ENCODE data around the gene WRNIP1.
A peak's percentile ranks its signal among the peaks of the same experiment; 100 is the strongest.
"Not testable (repeated sequence)": the region's sequence is repeated elsewhere in the genome, so short reads cannot be mapped to it uniquely, and the experiment has no call there.

WRNIP1 gene

GRCh38 chr6:2782825-2783187 lies 17.6 kb downstream of the WRNIP1 start:
- DNase-seq (ENCODE audit: low read depth in 2 of 2, low spot score in 1 of 2), result no peak

GRCh38 chr6:2783188-2783963 lies 18.2 kb downstream of the WRNIP1 start:
- no peak for DNase-seq (ENCODE audit: low read depth in 2 of 2, low spot score in 1 of 2)

- DNase-seq (ENCODE audit: low read depth in 2 of 2, low spot score in 1 of 2), result no peak
Measured at GRCh38 chr6:2784061-2784460, 18.9 kb downstream of the WRNIP1 start.

GRCh38 chr6:2784930-2785329 lies 19.7 kb downstream of the WRNIP1 start:
- no peak for DNase-seq (ENCODE audit: low read depth in 2 of 2, low spot score in 1 of 2)

GRCh38 chr6:2786269-2786668 lies 21.1 kb downstream of the WRNIP1 start:
- DNase-seq (ENCODE audit: low read depth in 2 of 2, low spot score in 1 of 2), result no peak

- DNase-seq (ENCODE audit: low read depth in 2 of 2, low spot score in 1 of 2), result peak in 1 of 2 donors; percentile 32
Measured at GRCh38 chr6:2790588-2791449, 25.6 kb downstream of the WRNIP1 start.

GRCh38 chr6:2791450-2791974 lies 26.3 kb downstream of the WRNIP1 start:
- no peak for DNase-seq (ENCODE audit: low read depth in 2 of 2, low spot score in 1 of 2)

GRCh38 chr6:2792330-2793110 lies 27.3 kb downstream of the WRNIP1 start:
- DNase-seq (ENCODE audit: low read depth in 2 of 2, low spot score in 1 of 2), result no peak

GRCh38 chr6:2793534-2794151 lies 28.4 kb downstream of the WRNIP1 start:
- DNase-seq (ENCODE audit: low read depth in 2 of 2, low spot score in 1 of 2), result no peak

GRCh38 chr6:2794171-2794730 lies 29.1 kb downstream of the WRNIP1 start:
- DNase-seq (ENCODE audit: low read depth in 2 of 2, low spot score in 1 of 2), result no peak

GRCh38 chr6:2795162-2795561 lies 30.0 kb downstream of the WRNIP1 start:
- DNase-seq (ENCODE audit: low read depth in 2 of 2, low spot score in 1 of 2), result no peak

GRCh38 chr6:2795956-2796355 lies 30.8 kb downstream of the WRNIP1 start:
- DNase-seq (ENCODE audit: low read depth in 2 of 2, low spot score in 1 of 2), result no peak

GRCh38 chr6:2796861-2797260 lies 31.7 kb downstream of the WRNIP1 start:
- DNase-seq (ENCODE audit: low read depth in 2 of 2, low spot score in 1 of 2), result no peak

GRCh38 chr6:2797564-2798031 lies 32.4 kb downstream of the WRNIP1 start:
- DNase-seq (ENCODE audit: low read depth in 2 of 2, low spot score in 1 of 2), result no peak

- DNase-seq (ENCODE audit: low read depth in 2 of 2, low spot score in 1 of 2), result no peak
Measured at GRCh38 chr6:2798586-2799134, 33.5 kb downstream of the WRNIP1 start.

- DNase-seq (ENCODE audit: low read depth in 2 of 2, low spot score in 1 of 2), result no peak
Measured at GRCh38 chr6:2799936-2800527, 34.8 kb downstream of the WRNIP1 start.

GRCh38 chr6:2800552-2801316 lies 35.5 kb downstream of the WRNIP1 start:
- no peak for DNase-seq (ENCODE audit: low read depth in 2 of 2, low spot score in 1 of 2)

GRCh38 chr6:2801687-2802086 lies 36.5 kb downstream of the WRNIP1 start:
- DNase-seq (ENCODE audit: low read depth in 2 of 2, low spot score in 1 of 2), result not testable (repeated sequence)

GRCh38 chr6:2802521-2803060 lies 37.4 kb downstream of the WRNIP1 start:
- no peak for DNase-seq (ENCODE audit: low read depth in 2 of 2, low spot score in 1 of 2)
